C4-2B (cell line): Measurements from ENCODE around the gene SH3BP5L.
A peak's percentile ranks its signal among the peaks of the same experiment; 100 is the strongest.

Source experiments
- H3K27ac ChIP-seq: fragments of 450-650 bp; 2 replicates; pipeline ENCODE4 v1.5.1; 2017
- ZFX ChIP-seq: fragments of 450-650 bp; IDR thresholded peaks from 2 replicates; pipeline ENCODE4 v1.6.1; 2017
- TF ChIP-seq, protein P1 (sequence below): fragments of 450-650 bp; conservative IDR thresholded peaks from 2 replicates; pipeline ENCODE4 v1.5.1; 2017; ENCODE audit warnings: mild to moderate bottlenecking

The SH3BP5L gene

GRCh38 chr1:248842781-248843331 is 17.1 kb upstream of the SH3BP5L start:
- TF ChIP-seq ZFX, result no peak
- TF ChIP-seq, protein P1, sequence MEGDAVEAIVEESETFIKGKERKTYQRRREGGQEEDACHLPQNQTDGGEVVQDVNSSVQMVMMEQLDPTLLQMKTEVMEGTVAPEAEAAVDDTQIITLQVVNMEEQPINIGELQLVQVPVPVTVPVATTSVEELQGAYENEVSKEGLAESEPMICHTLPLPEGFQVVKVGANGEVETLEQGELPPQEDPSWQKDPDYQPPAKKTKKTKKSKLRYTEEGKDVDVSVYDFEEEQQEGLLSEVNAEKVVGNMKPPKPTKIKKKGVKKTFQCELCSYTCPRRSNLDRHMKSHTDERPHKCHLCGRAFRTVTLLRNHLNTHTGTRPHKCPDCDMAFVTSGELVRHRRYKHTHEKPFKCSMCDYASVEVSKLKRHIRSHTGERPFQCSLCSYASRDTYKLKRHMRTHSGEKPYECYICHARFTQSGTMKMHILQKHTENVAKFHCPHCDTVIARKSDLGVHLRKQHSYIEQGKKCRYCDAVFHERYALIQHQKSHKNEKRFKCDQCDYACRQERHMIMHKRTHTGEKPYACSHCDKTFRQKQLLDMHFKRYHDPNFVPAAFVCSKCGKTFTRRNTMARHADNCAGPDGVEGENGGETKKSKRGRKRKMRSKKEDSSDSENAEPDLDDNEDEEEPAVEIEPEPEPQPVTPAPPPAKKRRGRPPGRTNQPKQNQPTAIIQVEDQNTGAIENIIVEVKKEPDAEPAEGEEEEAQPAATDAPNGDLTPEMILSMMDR, result no peak
- H3K27ac ChIP-seq, result no peak overlapping the region

GRCh38 chr1:248841702-248842395 is 16.1 kb upstream of the SH3BP5L start:
- no peak overlapping the region for H3K27ac ChIP-seq
- no peak for TF ChIP-seq ZFX
- TF ChIP-seq, protein P1, result no peak; the same call in 1 of the 2 replicates

- TF ChIP-seq ZFX, result no peak
- TF ChIP-seq, protein P1, result no peak
- no peak overlapping the region for H3K27ac ChIP-seq
Observed at GRCh38 chr1:248840946-248841345, 15.2 kb upstream of the SH3BP5L start.

- TF ChIP-seq, protein P1, result no peak
- no peak for TF ChIP-seq ZFX
- H3K27ac ChIP-seq, result peak overlapping the region; percentile 98
Observed at GRCh38 chr1:248839168-248839555, 13.4 kb upstream of the SH3BP5L start.

DNA sequence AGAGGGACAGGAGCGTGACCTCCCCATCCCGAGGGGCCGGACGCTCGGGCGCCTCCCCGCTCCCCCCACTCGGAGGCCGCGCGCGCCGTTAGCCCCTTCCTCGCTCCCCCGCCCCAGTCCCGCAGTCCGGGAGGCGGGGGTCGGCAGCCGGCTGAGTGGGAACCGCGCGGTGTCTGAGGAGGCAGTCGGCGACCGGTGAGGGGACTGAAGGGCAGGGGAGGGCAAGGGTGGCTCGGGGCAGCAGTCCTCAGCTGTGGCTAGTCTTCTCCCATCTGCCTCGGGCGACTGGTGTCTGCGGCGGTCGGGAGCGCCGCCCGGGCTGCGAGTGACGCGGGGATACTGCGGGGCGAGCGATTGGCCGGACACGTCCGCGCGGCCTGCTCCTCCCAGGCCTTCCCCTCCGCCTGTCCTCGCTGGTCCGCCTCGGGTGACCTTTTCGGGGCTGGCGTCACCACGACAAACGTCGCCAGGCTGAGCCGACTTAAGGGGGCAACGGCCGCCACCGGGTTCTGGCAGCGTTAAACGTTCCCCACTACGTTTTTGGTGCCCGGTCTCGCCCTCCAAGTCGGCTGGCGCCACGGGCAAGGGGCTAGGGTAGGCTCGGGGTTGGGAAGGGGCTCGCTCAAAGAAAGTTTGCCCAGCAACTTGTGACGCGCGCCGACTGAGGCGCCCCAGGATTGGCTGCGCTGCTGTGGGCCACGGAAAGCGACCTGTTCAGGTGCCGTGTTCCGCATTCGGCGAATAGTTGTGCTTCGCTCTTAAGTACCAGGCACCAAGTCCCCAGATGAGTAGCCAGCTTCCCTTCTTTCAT is 12.8 kb upstream of the SH3BP5L start:
- H3K27ac ChIP-seq, result peak overlapping the region; percentile 98
- TF ChIP-seq, protein P1, result no peak
- peak; percentile 80 for TF ChIP-seq ZFX

GRCh38 chr1:248837781-248838356 is 12.2 kb upstream of the SH3BP5L start, which contains the start of gene ZNF672:
Gene ZNF672, plus strand, starts transcription at chr1:248838224. Its CDS starts 9,051 bp downstream, at chr1:248847275.
- H3K27ac ChIP-seq, result peak within 1 kb of the TSS; percentile 98
- TF ChIP-seq ZFX, result no peak
- TF ChIP-seq, protein P1, result no peak
